Fibroblast of lung (primary cell): ENCODE data around the gene RETN.

Experiments
- CTCF ChIP-seq, 2 donors: IDR thresholded peaks in 1 of 2; conservative IDR thresholded peaks in 1 of 2; 1 replicate in 1 of 2; 2 replicates in 1 of 2; pipeline ENCODE4 v1.5.1; 2011 to 2012; ENCODE audit warnings: low read length in 2 of 2, control low read depth in 1 of 2, inconsistent platforms in 1 of 2, low read depth in 1 of 2, mild to moderate bottlenecking in 1 of 2
- EZH2 ChIP-seq: IDR thresholded peaks from 2 replicates; pipeline ENCODE4 v1.5.1; 2012; ENCODE audit warnings: low read length, control low read depth, mild to moderate bottlenecking; ENCODE audit errors: missing control alignments

GRCh38 chr19:7670790-7671189 is 1.9 kb downstream of the RETN start:
- TF ChIP-seq CTCF (conservative IDR thresholded peaks at IDR 0.05 in 1 of 2, IDR thresholded peaks at IDR 0.05 in 1 of 2; ENCODE audit: low read depth in 1 of 2, low read length in 2 of 2) (no peak), EZH2 (no peak)
